Measurements from ENCODE around the gene INS. TPM values are rescaled to one million over a fixed set of nuclear protein-coding genes. Genes with fewer than 3 reads are reported as not detected.
A peak's percentile ranks its signal among the peaks of the same experiment; 100 is the strongest.

INS gene
- polyA plus RNA-seq, 2 of the 4 experiments (the other 2 are of a cell fraction) = not detected

DNA sequence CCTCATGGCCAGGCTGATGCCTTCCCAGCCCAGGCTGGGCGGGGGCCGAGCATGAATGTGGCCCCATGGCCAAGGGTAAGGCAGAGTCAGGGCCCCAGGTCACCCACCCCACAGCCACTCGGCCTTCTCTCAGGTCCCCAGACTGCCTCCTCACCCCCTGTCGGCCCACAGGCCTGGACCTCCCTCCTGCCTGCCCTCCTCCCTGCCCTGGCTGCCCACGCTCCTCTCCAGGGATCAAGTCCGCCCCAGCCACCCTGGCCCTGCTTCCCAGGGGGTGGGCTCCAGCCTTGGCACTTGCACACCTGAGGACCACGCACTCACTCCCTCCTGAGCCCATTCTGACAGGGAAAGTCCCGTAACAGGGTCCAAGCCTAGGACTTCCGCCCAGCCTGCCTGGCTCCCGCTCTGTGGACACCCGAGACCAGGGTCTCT lies 48.4 kb upstream of the INS start:
- ATAC-seq (no peak), FAIRE-seq (no peak), DNase-seq (ENCODE audit: low read depth in 1 of 2, low spot score in 1 of 2) (no peak)
- 83% methylated on average over 4 of the region's 11 CpGs for WGBS (ENCODE audit: missing lambda C conversion rate)
- H3K9me3 ChIP-seq = no peaks in the 10 kb centered on the region
- peak overlapping the region in 1 of 2 experiments; percentile 80; a peak in 3 of 6 replicates for H3K27ac ChIP-seq
- ChIA-PET POLR2A (no interaction called here), CTCF (interaction anchor here (0.8 to 5.2 kb wide), 8 partner anchors 11 to 211 kb away, joined by 3 to 30 read pairs (median 14); no protein-coding TSS in a partner anchor)
- peaks cover 31% of the 10 kb centered on the region for H3K4me1 ChIP-seq
- TF ChIP-seq GATA3 (IDR thresholded peaks at IDR 0.05; ENCODE audit: borderline replicate concordance) = no peak
- no peak for TF ChIP-seq RNF2 (IDR thresholded peaks at IDR 0.05; ENCODE audit: borderline replicate concordance, low read depth)
- TF ChIP-seq, protein P1, sequence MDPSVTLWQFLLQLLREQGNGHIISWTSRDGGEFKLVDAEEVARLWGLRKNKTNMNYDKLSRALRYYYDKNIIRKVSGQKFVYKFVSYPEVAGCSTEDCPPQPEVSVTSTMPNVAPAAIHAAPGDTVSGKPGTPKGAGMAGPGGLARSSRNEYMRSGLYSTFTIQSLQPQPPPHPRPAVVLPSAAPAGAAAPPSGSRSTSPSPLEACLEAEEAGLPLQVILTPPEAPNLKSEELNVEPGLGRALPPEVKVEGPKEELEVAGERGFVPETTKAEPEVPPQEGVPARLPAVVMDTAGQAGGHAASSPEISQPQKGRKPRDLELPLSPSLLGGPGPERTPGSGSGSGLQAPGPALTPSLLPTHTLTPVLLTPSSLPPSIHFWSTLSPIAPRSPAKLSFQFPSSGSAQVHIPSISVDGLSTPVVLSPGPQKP (IDR thresholded peaks at IDR 0.05; ENCODE audit: low read depth, low read length) = no peak
- TF ChIP-seq FOSB (CRISPR knock-in tag; IDR thresholded peaks at IDR 0.05) = no peak
- TF ChIP-seq CBX2 (IDR thresholded peaks at IDR 0.05; ENCODE audit: borderline replicate concordance, low read depth) = no peak
- no peak for TF ChIP-seq RFX5 (IDR thresholded peaks at IDR 0.05)
- no peak overlapping the region for H3K4me3 ChIP-seq
- H3K4me2 ChIP-seq = no peak overlapping the region

DNA sequence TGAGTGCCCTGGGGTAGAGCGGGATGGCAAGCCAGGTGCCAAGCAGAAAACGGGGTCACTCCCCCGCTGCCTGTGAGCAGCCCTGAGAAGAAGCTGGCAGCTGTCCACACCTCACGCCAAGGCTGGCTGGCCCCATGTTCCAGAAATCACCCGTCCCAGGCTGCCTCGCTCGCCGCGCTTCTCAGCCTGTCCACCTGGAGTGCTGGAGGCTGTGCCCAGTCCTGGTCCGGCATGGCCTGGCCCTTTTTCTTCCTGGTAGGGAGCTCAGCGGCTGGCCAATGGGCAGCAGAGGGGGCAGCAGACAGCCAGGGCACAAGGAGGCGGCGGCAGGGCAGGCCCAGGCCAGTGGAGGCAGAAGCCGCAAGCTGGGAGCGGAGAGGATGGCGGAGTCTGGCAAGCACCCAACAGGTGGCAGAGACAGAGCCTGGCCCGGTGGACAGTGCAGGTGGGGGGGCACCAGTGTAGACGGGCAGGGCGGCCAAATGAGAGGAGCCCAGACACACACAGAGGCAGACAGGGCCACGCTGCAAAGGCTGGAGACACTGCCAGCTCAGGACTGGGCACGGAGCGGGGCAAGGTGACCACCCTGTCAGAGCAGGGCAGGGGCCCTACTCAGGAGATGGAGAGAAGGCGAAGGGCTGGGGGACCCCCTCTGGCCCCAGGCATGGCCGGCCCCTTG lies 47.8 kb upstream of the INS start:
- DNase-seq (ENCODE audit: low read depth in 1 of 2, low spot score in 1 of 2) = peak in 1 of 2 experiments; percentile 38
- no peak for FAIRE-seq
- CTCF ChIA-PET = interaction anchor here (0.8 to 5.2 kb wide), 8 partner anchors 10 to 212 kb away, joined by 3 to 30 read pairs (median 11); no protein-coding TSS in a partner anchor

DNA sequence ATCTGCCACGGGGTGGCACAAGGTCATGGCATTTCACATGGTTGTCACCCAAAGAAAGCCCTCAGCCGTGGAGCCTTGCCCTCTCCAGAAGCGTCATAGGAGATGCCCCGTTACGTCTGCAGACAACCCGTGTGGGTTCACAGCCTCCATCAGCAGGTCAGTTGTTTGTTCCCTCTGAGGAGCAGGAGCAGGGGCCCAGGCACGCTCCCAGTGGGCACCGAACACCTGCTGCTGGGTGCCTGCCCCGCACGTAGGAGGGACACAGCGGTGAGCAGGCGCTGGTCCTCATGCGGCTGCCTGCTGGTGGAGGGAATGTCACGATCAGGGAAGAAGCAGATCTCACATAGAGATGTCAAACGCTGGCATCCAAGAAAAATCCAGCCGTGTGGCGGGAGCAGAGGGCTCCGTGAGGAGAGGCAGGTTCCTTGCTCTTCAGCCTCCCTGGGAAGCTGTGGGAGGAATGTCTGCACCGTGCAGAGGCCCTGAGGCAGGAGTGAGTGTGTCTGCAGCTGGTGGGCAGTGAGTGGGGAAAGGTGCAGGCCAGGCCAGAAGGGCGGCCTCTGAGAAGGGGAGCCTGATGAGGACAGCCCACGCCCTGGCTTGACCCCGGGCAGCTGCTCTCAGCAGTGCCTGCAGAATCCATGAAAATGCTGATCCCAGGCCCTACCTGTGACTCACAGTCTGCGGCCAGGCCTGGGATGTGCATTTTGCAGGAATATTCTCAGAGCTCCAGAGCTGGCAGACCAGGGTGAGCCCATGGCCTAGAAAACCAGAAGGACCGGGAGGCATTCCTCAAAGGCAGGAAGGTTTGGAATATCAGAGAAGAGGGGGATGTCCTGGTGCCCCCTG lies 47.0 kb upstream of the INS start:
- CTCF ChIA-PET = interaction anchor here (1.0 to 5.2 kb wide), 8 partner anchors 9 to 213 kb away, joined by 3 to 30 read pairs (median 11); no protein-coding TSS in a partner anchor
- POLR2A ChIA-PET = no interaction called here
- no peak for DNase-seq (ENCODE audit: low read depth in 1 of 2, low spot score in 1 of 2)
- WGBS (ENCODE audit: missing lambda C conversion rate) = 72% methylated on average over 19 of the region's 24 CpGs
- H3K4me3 ChIP-seq = no peak overlapping the region
- FAIRE-seq = no peak
- no peak overlapping the region for H3K4me2 ChIP-seq
- no peak for ATAC-seq
- H3K9me3 ChIP-seq = no peaks in the 10 kb centered on the region
- H3K4me1 ChIP-seq = peaks cover 25% of the 10 kb centered on the region
- H3K27ac ChIP-seq = peak overlapping the region in 1 of 2 experiments; percentile 80; a peak in 1 of 6 replicates
- TF ChIP-seq, protein P2, sequence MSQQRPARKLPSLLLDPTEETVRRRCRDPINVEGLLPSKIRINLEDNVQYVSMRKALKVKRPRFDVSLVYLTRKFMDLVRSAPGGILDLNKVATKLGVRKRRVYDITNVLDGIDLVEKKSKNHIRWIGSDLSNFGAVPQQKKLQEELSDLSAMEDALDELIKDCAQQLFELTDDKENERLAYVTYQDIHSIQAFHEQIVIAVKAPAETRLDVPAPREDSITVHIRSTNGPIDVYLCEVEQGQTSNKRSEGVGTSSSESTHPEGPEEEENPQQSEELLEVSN (IDR thresholded peaks at IDR 0.05; ENCODE audit: borderline replicate concordance, low read depth) = no peak
- TF ChIP-seq FOSL2 (IDR thresholded peaks at IDR 0.05) (no peak), FOSL2 (CRISPR knock-in tag; IDR thresholded peaks at IDR 0.05) (no peak), RCOR1 (IDR thresholded peaks at IDR 0.05; ENCODE audit: low read depth, low read length) (no peak), EHMT2 (IDR thresholded peaks at IDR 0.05; ENCODE audit: low read depth) (no peak), HOXB13 (CRISPR knock-in tag; IDR thresholded peaks at IDR 0.05; ENCODE audit: low read depth) (no peak), POLR2A (IDR thresholded peaks at IDR 0.05; ENCODE audit: low read length) (no peak), JUNB (IDR thresholded peaks at IDR 0.05) (no peak), HDAC2 (IDR thresholded peaks at IDR 0.05) (no peak), FOSB (CRISPR knock-in tag; IDR thresholded peaks at IDR 0.05) (no peak), RARB (CRISPR knock-in tag; IDR thresholded peaks at IDR 0.05) (no peak), ESRRA (IDR thresholded peaks at IDR 0.05; ENCODE audit: borderline replicate concordance, low read length) (no peak), SMC3 (IDR thresholded peaks at IDR 0.05) (no peak), HOXB5 (CRISPR knock-in tag; IDR thresholded peaks at IDR 0.05) (no peak), CHD4 (IDR thresholded peaks at IDR 0.05; ENCODE audit: borderline replicate concordance) (no peak), RNF2 (IDR thresholded peaks at IDR 0.05; ENCODE audit: borderline replicate concordance, low read depth) (no peak), TFCP2L1 (CRISPR knock-in tag; IDR thresholded peaks at IDR 0.05) (no peak)
- TF ChIP-seq, protein P3, sequence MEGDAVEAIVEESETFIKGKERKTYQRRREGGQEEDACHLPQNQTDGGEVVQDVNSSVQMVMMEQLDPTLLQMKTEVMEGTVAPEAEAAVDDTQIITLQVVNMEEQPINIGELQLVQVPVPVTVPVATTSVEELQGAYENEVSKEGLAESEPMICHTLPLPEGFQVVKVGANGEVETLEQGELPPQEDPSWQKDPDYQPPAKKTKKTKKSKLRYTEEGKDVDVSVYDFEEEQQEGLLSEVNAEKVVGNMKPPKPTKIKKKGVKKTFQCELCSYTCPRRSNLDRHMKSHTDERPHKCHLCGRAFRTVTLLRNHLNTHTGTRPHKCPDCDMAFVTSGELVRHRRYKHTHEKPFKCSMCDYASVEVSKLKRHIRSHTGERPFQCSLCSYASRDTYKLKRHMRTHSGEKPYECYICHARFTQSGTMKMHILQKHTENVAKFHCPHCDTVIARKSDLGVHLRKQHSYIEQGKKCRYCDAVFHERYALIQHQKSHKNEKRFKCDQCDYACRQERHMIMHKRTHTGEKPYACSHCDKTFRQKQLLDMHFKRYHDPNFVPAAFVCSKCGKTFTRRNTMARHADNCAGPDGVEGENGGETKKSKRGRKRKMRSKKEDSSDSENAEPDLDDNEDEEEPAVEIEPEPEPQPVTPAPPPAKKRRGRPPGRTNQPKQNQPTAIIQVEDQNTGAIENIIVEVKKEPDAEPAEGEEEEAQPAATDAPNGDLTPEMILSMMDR (IDR thresholded peaks at IDR 0.05) = no peak

More for the DNA sequence above, 47.8 kb upstream of the INS start:
- Histone ChIP-seq H3K4me2 (no peak overlapping the region), H3K4me3 (no peak overlapping the region), H3K27ac (peak overlapping the region in 1 of 2 experiments; percentile 80; a peak in 2 of 6 replicates), H3K9me3 (no peaks in the 10 kb centered on the region), H3K4me1 (peaks cover 31% of the 10 kb centered on the region)
- 90% methylated on average over 19 of the region's 24 CpGs for WGBS (ENCODE audit: missing lambda C conversion rate)
- TF ChIP-seq, protein P3 (IDR thresholded peaks at IDR 0.05) = no peak
- TF ChIP-seq RFX5 (IDR thresholded peaks at IDR 0.05) (no peak), CBX8 (IDR thresholded peaks at IDR 0.05) (no peak), ZNF302 (CRISPR knock-in tag; IDR thresholded peaks at IDR 0.05) (no peak), EP300 (IDR thresholded peaks at IDR 0.05) (no peak), ZSCAN20 (CRISPR knock-in tag; IDR thresholded peaks at IDR 0.05) (no peak)
- peak; percentile 49 to 75; a peak in 5 of 6 replicates for ATAC-seq
- POLR2A ChIA-PET = no interaction called here

Measured in A549 (cell line).